H9 (cell line): ENCODE measurements around the gene MRPL2. TPM values are rescaled to one million over a fixed set of nuclear protein-coding genes. Genes with fewer than 3 reads are reported as not detected.
A peak's percentile ranks its signal among the peaks of the same experiment; 100 is the strongest.

Experiments
- DNase-seq: peaks from one replicate; pipeline ENCODE4 v3.0.0-alpha.2; 2017
- H2AFZ ChIP-seq: one replicate; pipeline ENCODE4 v1.6.1; 2013; ENCODE audit warnings: mild to moderate bottlenecking, low read length, control low read depth, moderate library complexity
- H2AK5ac ChIP-seq: 2 replicates; pipeline ENCODE4 v1.6.1; 2013; ENCODE audit warnings: low read length, control low read depth, mixed read lengths; ENCODE audit not compliant: insufficient read length
- H2BK120ac ChIP-seq: one replicate; pipeline ENCODE4 v1.6.1; 2013; ENCODE audit warnings: low read depth, mild to moderate bottlenecking, low read length, control low read depth, inconsistent platforms; ENCODE audit not compliant: poor library complexity, severe bottlenecking
- H2BK12ac ChIP-seq: 2 replicates; pipeline ENCODE4 v1.6.1; 2013; ENCODE audit warnings: low read length, control low read depth, mixed read lengths, low read depth; ENCODE audit not compliant: insufficient read length
- H2BK15ac ChIP-seq: 2 replicates; pipeline ENCODE4 v1.6.1; 2013; ENCODE audit warnings: low read depth, low read length, control low read depth
- H2BK20ac ChIP-seq: one replicate; pipeline ENCODE4 v1.6.1; 2013; ENCODE audit warnings: low read depth, mild to moderate bottlenecking, low read length, control low read depth, inconsistent platforms; ENCODE audit not compliant: poor library complexity, severe bottlenecking
- H2BK5ac ChIP-seq: 2 replicates; pipeline ENCODE4 v1.6.1; 2013; ENCODE audit warnings: low read length, control low read depth, mixed read lengths; ENCODE audit not compliant: insufficient read length
- H3K14ac ChIP-seq: 2 replicates; pipeline ENCODE4 v1.6.1; 2013; ENCODE audit warnings: low read length, control low read depth; ENCODE audit not compliant: insufficient read depth
- H3K18ac ChIP-seq: 2 replicates; pipeline ENCODE4 v1.6.1; 2013; ENCODE audit warnings: low read depth, mild to moderate bottlenecking, mixed read lengths, low read length, control low read depth; ENCODE audit not compliant: insufficient read length
- H3K23ac ChIP-seq: 2 replicates; pipeline ENCODE4 v1.6.1; 2013; ENCODE audit warnings: low read length, control low read depth, mixed read lengths, low read depth; ENCODE audit not compliant: insufficient read length
- H3K23me2 ChIP-seq: 2 replicates; pipeline ENCODE4 v1.6.1; 2013; ENCODE audit warnings: low read depth, mild to moderate bottlenecking, mixed read lengths, low read length, control low read depth; ENCODE audit not compliant: insufficient read length, poor library complexity, severe bottlenecking
- H3K27ac ChIP-seq: 2 replicates; pipeline ENCODE4 v1.5.1; 2013; ENCODE audit warnings: low read length, control low read depth, mixed read lengths, low read depth; ENCODE audit not compliant: insufficient read length
- H3K27me3 ChIP-seq: 2 replicates; pipeline ENCODE4 v1.6.1; 2013; ENCODE audit warnings: low read length, control low read depth, inconsistent platforms; ENCODE audit not compliant: insufficient read depth
- H3K4ac ChIP-seq: 2 replicates; pipeline ENCODE4 v1.6.1; 2013; ENCODE audit warnings: low read depth, mild to moderate bottlenecking, control low read depth, inconsistent platforms, low read length, moderate library complexity
- H3K4me1 ChIP-seq: 2 replicates; pipeline ENCODE4 v1.6.1; 2013; ENCODE audit warnings: low read length, control low read depth, inconsistent platforms; ENCODE audit not compliant: insufficient read depth
- H3K4me2 ChIP-seq: 2 replicates; pipeline ENCODE4 v1.6.1; 2013; ENCODE audit warnings: low read length, control low read depth, mixed read lengths; ENCODE audit not compliant: insufficient read length, insufficient read depth
- H3K56ac ChIP-seq: 2 replicates; pipeline ENCODE4 v1.6.1; 2013; ENCODE audit warnings: low read depth, mild to moderate bottlenecking, mixed read lengths, low read length, control low read depth; ENCODE audit not compliant: insufficient read length
- H3K79me1 ChIP-seq: 2 replicates; pipeline ENCODE4 v1.6.1; 2013; ENCODE audit warnings: low read depth, mild to moderate bottlenecking, moderate library complexity, low read length, control low read depth, inconsistent platforms; ENCODE audit not compliant: insufficient read depth, poor library complexity, severe bottlenecking
- H3K79me2 ChIP-seq: 2 replicates; pipeline ENCODE4 v1.6.1; 2013; ENCODE audit warnings: low read length, control low read depth, inconsistent platforms; ENCODE audit not compliant: insufficient read depth
- H3K9ac ChIP-seq: 2 replicates; pipeline ENCODE4 v1.6.1; 2013; ENCODE audit warnings: low read length, control low read depth, mixed read lengths; ENCODE audit not compliant: insufficient read length; ENCODE audit errors: extremely low read depth
- H3K9me3 ChIP-seq: one replicate; pipeline ENCODE4 v1.6.1; 2013; ENCODE audit warnings: low read depth, low read length, inconsistent platforms; ENCODE audit not compliant: control insufficient read depth
- H3T11ph ChIP-seq: one replicate; pipeline ENCODE4 v1.6.1; 2013; ENCODE audit warnings: mild to moderate bottlenecking, low read length, control low read depth, inconsistent platforms
- H4K20me1 ChIP-seq: one replicate; pipeline ENCODE4 v1.6.1; 2013; ENCODE audit not compliant: control insufficient read depth, insufficient read length, insufficient read depth
- H4K5ac ChIP-seq: 2 replicates; pipeline ENCODE4 v1.6.1; 2013; ENCODE audit warnings: low read depth, mild to moderate bottlenecking, mixed read lengths, low read length, control low read depth; ENCODE audit not compliant: insufficient read length
- H4K8ac ChIP-seq: replicated peaks from 2 replicates; pipeline ENCODE4 v1.6.1; 2013; ENCODE audit warnings: low read length, control low read depth, mixed read lengths, low read depth; ENCODE audit not compliant: insufficient read length
- H4K91ac ChIP-seq: 2 replicates; pipeline ENCODE4 v1.6.1; 2013; ENCODE audit warnings: low read depth, mild to moderate bottlenecking, moderate library complexity, mixed read lengths, low read length, control low read depth; ENCODE audit not compliant: insufficient read length
- H3K27ac Mint-ChIP-seq, 3 experiments: 2 replicates in 2 of 3; 3 replicates in 1 of 3; pipeline ENCODE4 v1.8.0; 2020 to 2021; ENCODE audit warnings: mixed read lengths in 3 of 3, mild to moderate bottlenecking in 1 of 3, moderate library complexity in 1 of 3
- H3K27me3 Mint-ChIP-seq: 2 replicates; pipeline ENCODE4 v1.8.0; 2021; ENCODE audit warnings: low read depth, mild to moderate bottlenecking, moderate library complexity, mixed read lengths
- H3K36me3 Mint-ChIP-seq, 3 experiments: 2 replicates in 2 of 3; 3 replicates in 1 of 3; pipeline ENCODE4 v1.8.0; 2020 to 2021; ENCODE audit warnings: low read depth in 3 of 3, mixed read lengths in 3 of 3; ENCODE audit not compliant: insufficient read depth in 1 of 3
- H3K4me1 Mint-ChIP-seq, 2 experiments: 2 replicates each; pipeline ENCODE4 v1.8.0; 2020; ENCODE audit warnings: mixed read lengths in 2 of 2
- H3K4me3 Mint-ChIP-seq, 2 experiments: 2 replicates in 1 of 2; 3 replicates in 1 of 2; pipeline ENCODE4 v1.8.0; 2020 to 2021; ENCODE audit warnings: mild to moderate bottlenecking in 2 of 2, mixed read lengths in 2 of 2, moderate library complexity in 1 of 2
- H3K9me3 Mint-ChIP-seq, 2 experiments: 2 replicates in 1 of 2; 3 replicates in 1 of 2; pipeline ENCODE4 v1.8.0; 2020; ENCODE audit warnings: mild to moderate bottlenecking in 2 of 2, mixed read lengths in 2 of 2, moderate library complexity in 1 of 2
- CTCF ChIP-seq: fragments of 200-600 bp; sonication (generic); conservative IDR thresholded peaks from 3 replicates; pipeline ENCODE4 v1.8.0; 2021; ENCODE audit warnings: antibody characterized with exemption, mild to moderate bottlenecking
- WGBS: extraction: QIAGEN DNeasy Blood & Tissue Kit; methylation state at CpG from one replicate; pipeline ENCODE4 v1.1.7; 2013; ENCODE audit warnings: missing lambda C conversion rate, low lambda C conversion rate, mixed read lengths; ENCODE audit not compliant: insufficient read length; ENCODE audit errors: extremely low coverage; 5-methylcytosine and 5-hydroxymethylcytosine counted together
- total RNA-seq: library from RNA; stranded (reverse); gene quantifications from 2 replicates; pipeline ENCODE4 v1.2.1, GENCODE V29; 2021

The MRPL2 gene
- total RNA-seq, 1 experiment from 2014 or later = 74.4 TPM

- H3K79me2 ChIP-seq = peaks cover 11% of the 10 kb centered on the region; the same call in 1 of the 2 replicates
- peak overlapping the region; percentile 73 for H3K4me2 ChIP-seq
- H3K23me2 ChIP-seq = peaks cover 6% of the 10 kb centered on the region
- no peak overlapping the region for H2BK5ac ChIP-seq
- no peak overlapping the region for H2BK15ac ChIP-seq
- WGBS = no CpG with 5 or more reads among the region's 6 CpGs
- peaks cover 22 to 33% of the 10 kb centered on the region in 2 experiments for H3K4me1 Mint-ChIP-seq
- H3K14ac ChIP-seq = no peak overlapping the region
- H3K4me3 Mint-ChIP-seq = peak overlapping the region; percentile 92 to 97
- H3K4ac ChIP-seq = no peak overlapping the region
- no peaks in the 10 kb centered on the region for H3K27me3 ChIP-seq
- H3K9me3 Mint-ChIP-seq = no peaks in the 10 kb centered on the region; a peak in 1 of 5 replicates
- H3K4me1 ChIP-seq = peaks cover 2% of the 10 kb centered on the region; the same call in 1 of the 2 replicates
- H3K27me3 Mint-ChIP-seq = no peaks in the 10 kb centered on the region
- H4K5ac ChIP-seq = no peak overlapping the region
- H3K36me3 Mint-ChIP-seq = peaks cover 26 to 69% (median 68%) of the 10 kb centered on the region in 3 experiments; a peak in 6 of 7 replicates
- H2BK12ac ChIP-seq = no peak overlapping the region
- no peak overlapping the region for H3K18ac ChIP-seq
- no peaks in the 10 kb centered on the region for H3K9me3 ChIP-seq
- H3T11ph ChIP-seq = no peak overlapping the region
- no peak overlapping the region for H3K23ac ChIP-seq
- no peak overlapping the region for H2BK20ac ChIP-seq
- H2AFZ ChIP-seq = no peak overlapping the region
- H3K79me1 ChIP-seq = no peaks in the 10 kb centered on the region
- H4K8ac ChIP-seq = no peak overlapping the region
- DNase-seq = no peak
- no peak overlapping the region for H2BK120ac ChIP-seq
- H4K91ac ChIP-seq = no peak overlapping the region
- TF ChIP-seq CTCF = no peak
- peak overlapping the region in 1 of 3 experiments; percentile 4; a peak in 1 of 7 replicates for H3K27ac Mint-ChIP-seq
- no peaks in the 10 kb centered on the region for H4K20me1 ChIP-seq
- no peak overlapping the region for H3K56ac ChIP-seq
- H3K27ac ChIP-seq = no peak overlapping the region
- H3K9ac ChIP-seq = no peak overlapping the region
- H2AK5ac ChIP-seq = no peak overlapping the region
Observed at GRCh38 chr6:43012364-43012763, 46.9 kb downstream of the MRPL2 start.
